ENCODE results near the gene PANK4.

DNA sequence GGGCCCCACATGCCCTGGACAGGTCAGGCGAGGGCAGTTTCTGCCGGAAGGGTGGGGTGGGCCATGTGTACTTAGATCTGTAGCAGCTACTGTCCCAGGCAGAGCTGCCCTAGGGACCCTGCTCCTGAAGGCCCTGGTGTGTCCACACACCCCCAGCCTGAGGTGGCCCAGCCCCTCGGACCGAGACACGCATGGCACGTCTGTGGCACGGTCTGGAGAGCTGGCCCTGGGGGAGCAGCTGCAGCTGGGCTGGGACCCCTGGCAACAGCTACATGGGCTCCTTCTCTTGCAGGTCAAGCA, 24.6 kb downstream of the PANK4 start:
- TF ChIP-seq, protein P1, sequence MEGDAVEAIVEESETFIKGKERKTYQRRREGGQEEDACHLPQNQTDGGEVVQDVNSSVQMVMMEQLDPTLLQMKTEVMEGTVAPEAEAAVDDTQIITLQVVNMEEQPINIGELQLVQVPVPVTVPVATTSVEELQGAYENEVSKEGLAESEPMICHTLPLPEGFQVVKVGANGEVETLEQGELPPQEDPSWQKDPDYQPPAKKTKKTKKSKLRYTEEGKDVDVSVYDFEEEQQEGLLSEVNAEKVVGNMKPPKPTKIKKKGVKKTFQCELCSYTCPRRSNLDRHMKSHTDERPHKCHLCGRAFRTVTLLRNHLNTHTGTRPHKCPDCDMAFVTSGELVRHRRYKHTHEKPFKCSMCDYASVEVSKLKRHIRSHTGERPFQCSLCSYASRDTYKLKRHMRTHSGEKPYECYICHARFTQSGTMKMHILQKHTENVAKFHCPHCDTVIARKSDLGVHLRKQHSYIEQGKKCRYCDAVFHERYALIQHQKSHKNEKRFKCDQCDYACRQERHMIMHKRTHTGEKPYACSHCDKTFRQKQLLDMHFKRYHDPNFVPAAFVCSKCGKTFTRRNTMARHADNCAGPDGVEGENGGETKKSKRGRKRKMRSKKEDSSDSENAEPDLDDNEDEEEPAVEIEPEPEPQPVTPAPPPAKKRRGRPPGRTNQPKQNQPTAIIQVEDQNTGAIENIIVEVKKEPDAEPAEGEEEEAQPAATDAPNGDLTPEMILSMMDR (conservative IDR thresholded peaks at IDR 0.05), result no peak
- TF ChIP-seq ZFX (IDR thresholded peaks at IDR 0.05), result no peak

Data from C4-2B (cell line).